Measurements from ENCODE around the gene TLK2.
"Not testable (repeated sequence)": the region's sequence is repeated elsewhere in the genome, so short reads cannot be mapped to it uniquely, and the experiment has no call there.

The TLK2 gene

GRCh38 chr17:62552851-62553659, 74.4 kb downstream of the TLK2 start:
- H3K27ac ChIP-seq (ENCODE audit: insufficient read depth, low read length, poor library complexity, severe bottlenecking); H3K36me3 ChIP-seq (ENCODE audit: control insufficient read depth, insufficient read depth, low read length); H3K9me3 ChIP-seq (ENCODE audit: control insufficient read depth, low read length); H3K27me3 ChIP-seq (replicated peaks; ENCODE audit: control insufficient read depth, insufficient read depth, low read length, poor library complexity, severe bottlenecking); H3K4me1 ChIP-seq (ENCODE audit: control insufficient read depth, insufficient read depth, low read length, poor library complexity, severe bottlenecking); H3K4me3 ChIP-seq (ENCODE audit: insufficient read depth, low read depth, low read length, poor library complexity, severe bottlenecking): not testable (repeated sequence)
- peak in 1 of 3 donors; percentile 21 for DNase-seq

DNA sequence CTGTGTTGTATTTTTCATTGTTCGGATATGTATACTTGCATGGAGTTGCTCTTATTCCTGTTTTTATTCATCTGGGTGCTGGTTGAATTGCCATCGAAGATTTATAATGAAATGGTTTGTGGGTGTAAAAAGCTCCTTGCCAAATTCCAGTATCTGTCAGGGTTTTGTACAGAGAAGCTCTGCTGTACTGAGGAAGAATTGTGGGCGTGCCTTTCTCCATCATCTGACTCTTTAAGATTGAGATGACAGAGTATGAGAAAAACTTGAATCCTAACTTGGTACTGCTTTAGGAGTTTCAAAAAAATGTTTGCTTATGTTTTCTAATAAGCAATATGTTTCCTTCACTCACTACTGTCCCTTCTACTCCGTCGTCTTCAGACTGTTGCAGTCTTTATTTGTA, 78.9 kb downstream of the TLK2 start:
- H3K9me3 ChIP-seq (ENCODE audit: control insufficient read depth, low read length); H3K4me3 ChIP-seq (ENCODE audit: insufficient read depth, low read depth, low read length, poor library complexity, severe bottlenecking); H3K36me3 ChIP-seq (ENCODE audit: control insufficient read depth, insufficient read depth, low read length); DNase-seq; H3K27ac ChIP-seq (ENCODE audit: insufficient read depth, low read length, poor library complexity, severe bottlenecking); H3K4me1 ChIP-seq (ENCODE audit: control insufficient read depth, insufficient read depth, low read length, poor library complexity, severe bottlenecking); H3K27me3 ChIP-seq (replicated peaks; ENCODE audit: control insufficient read depth, insufficient read depth, low read length, poor library complexity, severe bottlenecking): not testable (repeated sequence)

DNA sequence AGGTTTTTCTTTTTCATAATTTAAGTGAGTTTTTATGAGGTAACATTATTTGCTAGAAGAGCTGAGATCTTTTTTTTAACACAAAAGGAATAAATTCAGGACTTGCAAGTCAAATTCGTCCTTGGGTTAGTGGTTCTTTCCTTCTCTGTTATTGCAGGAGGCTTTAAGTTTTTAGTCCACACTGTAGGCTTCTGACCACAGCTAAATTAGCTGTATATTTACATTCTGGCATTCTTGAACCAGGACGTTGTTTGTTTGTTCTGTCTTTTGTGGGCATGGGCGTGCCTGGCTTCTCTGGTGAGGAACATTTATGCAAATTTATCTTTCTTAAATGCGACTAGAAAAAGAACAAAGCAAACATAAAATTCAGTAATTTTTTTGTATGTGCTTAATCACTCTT, 80.3 kb downstream of the TLK2 start:
- H3K9me3 ChIP-seq (ENCODE audit: control insufficient read depth, low read length); DNase-seq; H3K4me1 ChIP-seq (ENCODE audit: control insufficient read depth, insufficient read depth, low read length, poor library complexity, severe bottlenecking); H3K27me3 ChIP-seq (replicated peaks; ENCODE audit: control insufficient read depth, insufficient read depth, low read length, poor library complexity, severe bottlenecking); H3K4me3 ChIP-seq (ENCODE audit: insufficient read depth, low read depth, low read length, poor library complexity, severe bottlenecking); H3K36me3 ChIP-seq (ENCODE audit: control insufficient read depth, insufficient read depth, low read length); H3K27ac ChIP-seq (ENCODE audit: insufficient read depth, low read length, poor library complexity, severe bottlenecking): not testable (repeated sequence)

GRCh38 chr17:62560971-62561370, 82.3 kb downstream of the TLK2 start:
- not testable (repeated sequence) for H3K27me3 ChIP-seq (replicated peaks; ENCODE audit: control insufficient read depth, insufficient read depth, low read length, poor library complexity, severe bottlenecking); H3K4me1 ChIP-seq (ENCODE audit: control insufficient read depth, insufficient read depth, low read length, poor library complexity, severe bottlenecking)

DNA sequence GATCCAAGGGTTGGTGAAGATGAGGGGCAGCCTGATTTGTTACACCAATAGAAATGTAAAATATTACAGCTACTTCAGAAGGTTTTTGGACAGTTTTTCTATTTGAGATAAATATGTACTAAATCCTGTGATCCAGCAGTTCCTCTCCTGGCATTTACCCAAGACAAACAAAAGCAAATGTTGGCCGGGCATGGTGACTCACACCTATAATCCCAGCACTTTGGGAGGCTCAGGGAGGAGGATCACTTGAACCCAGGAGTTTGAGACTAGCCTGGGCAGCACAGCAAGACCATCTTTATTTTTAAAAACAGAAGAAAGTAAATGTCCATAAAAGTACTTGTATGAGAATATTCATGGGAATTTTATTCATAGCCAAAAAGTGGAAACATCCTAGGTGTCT, 84.0 kb downstream of the TLK2 start:
- Histone ChIP-seq H3K27me3 (replicated peaks; ENCODE audit: control insufficient read depth, insufficient read depth, low read length, poor library complexity, severe bottlenecking) (no peaks in the 10 kb centered on the region), H3K9me3 (ENCODE audit: control insufficient read depth, low read length) (no peaks in the 10 kb centered on the region), H3K36me3 (ENCODE audit: control insufficient read depth, insufficient read depth, low read length) (peaks cover 24% of the 10 kb centered on the region), H3K4me3 (ENCODE audit: insufficient read depth, low read depth, low read length, poor library complexity, severe bottlenecking) (no peak overlapping the region), H3K4me1 (ENCODE audit: control insufficient read depth, insufficient read depth, low read length, poor library complexity, severe bottlenecking) (no peaks in the 10 kb centered on the region), H3K27ac (ENCODE audit: insufficient read depth, low read length, poor library complexity, severe bottlenecking) (no peak overlapping the region)
- no peak for DNase-seq

More at GRCh38 chr17:62560971-62561370, 82.3 kb downstream of the TLK2 start:
- not testable (repeated sequence) for H3K27ac ChIP-seq (ENCODE audit: insufficient read depth, low read length, poor library complexity, severe bottlenecking); H3K9me3 ChIP-seq (ENCODE audit: control insufficient read depth, low read length); DNase-seq; H3K4me3 ChIP-seq (ENCODE audit: insufficient read depth, low read depth, low read length, poor library complexity, severe bottlenecking)
- H3K36me3 ChIP-seq (ENCODE audit: control insufficient read depth, insufficient read depth, low read length): peaks cover 18% of the 10 kb centered on the region

GRCh38 chr17:62565817-62566216, 87.2 kb downstream of the TLK2 start:
- Histone ChIP-seq H3K27me3 (replicated peaks; ENCODE audit: control insufficient read depth, insufficient read depth, low read length, poor library complexity, severe bottlenecking) (no peaks in the 10 kb centered on the region), H3K4me3 (ENCODE audit: insufficient read depth, low read depth, low read length, poor library complexity, severe bottlenecking) (no peak overlapping the region), H3K27ac (ENCODE audit: insufficient read depth, low read length, poor library complexity, severe bottlenecking) (no peak overlapping the region), H3K9me3 (ENCODE audit: control insufficient read depth, low read length) (no peaks in the 10 kb centered on the region), H3K4me1 (ENCODE audit: control insufficient read depth, insufficient read depth, low read length, poor library complexity, severe bottlenecking) (no peaks in the 10 kb centered on the region), H3K36me3 (ENCODE audit: control insufficient read depth, insufficient read depth, low read length) (peaks cover 30% of the 10 kb centered on the region)
- DNase-seq: no peak

DNA sequence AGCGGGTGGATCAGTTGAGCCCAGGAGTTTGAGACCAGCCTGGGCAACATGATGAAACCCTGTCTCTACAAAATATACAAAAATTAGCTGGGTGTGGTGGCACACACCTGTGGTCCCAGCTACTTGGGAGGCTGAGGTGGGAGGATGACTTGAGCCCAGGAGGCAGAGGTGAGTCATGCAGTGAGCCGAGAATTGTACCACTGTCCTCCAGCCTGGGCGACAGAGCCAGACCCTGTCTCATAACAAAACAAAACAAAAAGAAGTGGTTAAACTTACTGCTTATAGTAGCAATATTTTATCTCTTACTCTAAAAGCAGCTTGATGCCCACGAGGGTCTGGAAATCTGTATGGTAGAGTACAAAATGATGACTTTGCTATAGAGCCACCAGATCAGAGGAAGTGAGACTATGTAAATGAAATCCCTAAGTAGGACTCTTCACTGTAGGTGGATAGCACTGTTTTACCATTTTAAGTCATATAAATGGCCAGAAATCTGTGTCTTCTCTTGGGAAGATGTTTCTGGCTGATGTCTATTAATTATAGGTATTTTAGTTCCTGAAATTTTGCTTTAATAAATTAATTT, 88.5 kb downstream of the TLK2 start:
- Histone ChIP-seq H3K27ac (ENCODE audit: insufficient read depth, low read length, poor library complexity, severe bottlenecking) (no peak overlapping the region), H3K9me3 (ENCODE audit: control insufficient read depth, low read length) (no peaks in the 10 kb centered on the region), H3K4me1 (ENCODE audit: control insufficient read depth, insufficient read depth, low read length, poor library complexity, severe bottlenecking) (no peaks in the 10 kb centered on the region), H3K36me3 (ENCODE audit: control insufficient read depth, insufficient read depth, low read length) (peaks cover 27% of the 10 kb centered on the region), H3K27me3 (replicated peaks; ENCODE audit: control insufficient read depth, insufficient read depth, low read length, poor library complexity, severe bottlenecking) (no peaks in the 10 kb centered on the region), H3K4me3 (ENCODE audit: insufficient read depth, low read depth, low read length, poor library complexity, severe bottlenecking) (no peak overlapping the region)
- no peak for DNase-seq

DNA sequence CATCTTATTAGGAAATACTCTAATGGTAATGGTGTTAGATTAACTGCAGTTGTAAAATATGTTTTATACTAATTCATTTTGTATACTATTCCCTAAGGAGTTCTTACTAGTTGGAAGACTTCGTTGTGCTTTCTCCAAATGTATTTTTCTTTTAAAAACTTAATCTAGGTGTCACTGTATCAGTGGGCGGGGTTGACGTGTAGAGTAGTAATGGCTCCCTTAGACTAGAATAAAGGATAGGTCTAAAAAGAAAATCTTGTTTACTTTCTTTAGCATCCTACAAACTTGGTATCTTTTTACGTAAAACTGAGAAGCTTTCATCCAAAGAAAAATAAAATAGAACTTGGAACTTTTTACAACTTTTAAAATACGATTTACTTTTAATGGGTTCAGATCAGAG, 93.9 kb downstream of the TLK2 start:
- Histone ChIP-seq H3K27ac (ENCODE audit: insufficient read depth, low read length, poor library complexity, severe bottlenecking) (no peak overlapping the region), H3K4me3 (ENCODE audit: insufficient read depth, low read depth, low read length, poor library complexity, severe bottlenecking) (no peak overlapping the region), H3K36me3 (ENCODE audit: control insufficient read depth, insufficient read depth, low read length) (peaks cover 26% of the 10 kb centered on the region), H3K9me3 (ENCODE audit: control insufficient read depth, low read length) (no peaks in the 10 kb centered on the region), H3K4me1 (ENCODE audit: control insufficient read depth, insufficient read depth, low read length, poor library complexity, severe bottlenecking) (no peaks in the 10 kb centered on the region), H3K27me3 (replicated peaks; ENCODE audit: control insufficient read depth, insufficient read depth, low read length, poor library complexity, severe bottlenecking) (no peaks in the 10 kb centered on the region)
- DNase-seq: no peak

- no peak for DNase-seq
- Histone ChIP-seq H3K4me1 (ENCODE audit: control insufficient read depth, insufficient read depth, low read length, poor library complexity, severe bottlenecking) (no peaks in the 10 kb centered on the region), H3K9me3 (ENCODE audit: control insufficient read depth, low read length) (no peaks in the 10 kb centered on the region), H3K4me3 (ENCODE audit: insufficient read depth, low read depth, low read length, poor library complexity, severe bottlenecking) (no peak overlapping the region), H3K36me3 (ENCODE audit: control insufficient read depth, insufficient read depth, low read length) (peaks cover 27% of the 10 kb centered on the region), H3K27ac (ENCODE audit: insufficient read depth, low read length, poor library complexity, severe bottlenecking) (no peak overlapping the region), H3K27me3 (replicated peaks; ENCODE audit: control insufficient read depth, insufficient read depth, low read length, poor library complexity, severe bottlenecking) (no peaks in the 10 kb centered on the region)
These were observed 94.3 kb downstream of the TLK2 start for GRCh38 chr17:62572888-62573401.

DNA sequence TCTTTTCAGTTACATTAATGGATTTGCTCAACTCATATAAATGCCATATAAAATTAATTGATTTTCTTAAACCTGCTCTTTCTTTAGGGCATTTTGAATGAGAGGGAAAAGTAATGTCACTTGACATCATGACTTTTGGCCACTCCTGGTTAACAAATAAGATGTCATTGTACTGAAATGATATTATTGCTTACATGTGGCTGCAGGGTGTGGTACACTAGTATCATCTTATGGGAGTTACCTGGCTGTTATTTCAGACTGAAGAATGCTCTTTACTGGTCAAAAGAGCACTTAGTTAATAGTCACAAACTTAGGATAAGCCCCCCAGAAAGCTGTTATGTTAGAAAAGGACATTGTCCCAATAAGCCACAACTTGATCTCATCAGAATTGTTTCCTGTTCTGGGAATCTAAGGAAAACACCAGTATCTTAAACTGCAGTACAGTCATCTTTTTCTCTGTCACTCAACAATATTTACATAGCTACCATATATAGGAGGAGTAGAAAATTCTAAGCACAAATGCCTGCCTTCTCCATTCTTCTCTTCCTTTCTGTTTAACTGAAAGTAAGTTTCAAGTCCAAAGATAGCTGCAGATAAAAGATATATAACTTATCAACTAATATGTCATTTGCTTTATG, 95.0 kb downstream of the TLK2 start:
- Histone ChIP-seq H3K27ac (ENCODE audit: insufficient read depth, low read length, poor library complexity, severe bottlenecking) (no peak overlapping the region), H3K36me3 (ENCODE audit: control insufficient read depth, insufficient read depth, low read length) (peaks cover 32% of the 10 kb centered on the region), H3K4me3 (ENCODE audit: insufficient read depth, low read depth, low read length, poor library complexity, severe bottlenecking) (no peak overlapping the region), H3K27me3 (replicated peaks; ENCODE audit: control insufficient read depth, insufficient read depth, low read length, poor library complexity, severe bottlenecking) (no peaks in the 10 kb centered on the region), H3K9me3 (ENCODE audit: control insufficient read depth, low read length) (no peaks in the 10 kb centered on the region), H3K4me1 (ENCODE audit: control insufficient read depth, insufficient read depth, low read length, poor library complexity, severe bottlenecking) (no peaks in the 10 kb centered on the region)
- no peak for DNase-seq
